ENCODE measurements around the gene ITGAD.
A peak's percentile ranks its signal among the peaks of the same experiment; 100 is the strongest.

DNA sequence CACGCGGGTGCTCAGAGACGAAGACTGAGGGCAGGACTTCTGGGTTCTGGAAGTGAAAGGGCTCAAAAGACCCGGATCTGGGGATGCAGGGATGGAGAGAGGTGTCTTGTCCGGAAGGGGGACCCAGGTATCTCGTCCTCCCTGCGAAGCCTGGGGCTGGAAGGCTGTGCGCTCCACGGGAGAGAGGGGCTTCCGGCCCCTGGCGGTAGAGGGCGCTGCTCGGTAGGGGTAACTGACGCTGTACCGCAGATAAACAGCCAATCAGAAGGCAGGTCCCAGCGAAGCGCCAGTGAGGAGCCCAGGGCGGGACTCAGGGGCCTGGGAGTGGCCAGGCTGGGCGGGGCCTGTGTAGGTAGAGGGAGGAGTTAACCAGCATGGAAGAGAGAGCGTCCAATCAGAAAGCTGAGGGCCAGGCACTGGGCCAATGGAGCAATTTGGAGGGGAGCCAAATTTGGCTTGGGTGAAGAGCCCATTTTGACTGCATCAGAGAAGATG is 79.6 kb downstream of the ITGAD start:
- TF ChIP-seq, protein P1, sequence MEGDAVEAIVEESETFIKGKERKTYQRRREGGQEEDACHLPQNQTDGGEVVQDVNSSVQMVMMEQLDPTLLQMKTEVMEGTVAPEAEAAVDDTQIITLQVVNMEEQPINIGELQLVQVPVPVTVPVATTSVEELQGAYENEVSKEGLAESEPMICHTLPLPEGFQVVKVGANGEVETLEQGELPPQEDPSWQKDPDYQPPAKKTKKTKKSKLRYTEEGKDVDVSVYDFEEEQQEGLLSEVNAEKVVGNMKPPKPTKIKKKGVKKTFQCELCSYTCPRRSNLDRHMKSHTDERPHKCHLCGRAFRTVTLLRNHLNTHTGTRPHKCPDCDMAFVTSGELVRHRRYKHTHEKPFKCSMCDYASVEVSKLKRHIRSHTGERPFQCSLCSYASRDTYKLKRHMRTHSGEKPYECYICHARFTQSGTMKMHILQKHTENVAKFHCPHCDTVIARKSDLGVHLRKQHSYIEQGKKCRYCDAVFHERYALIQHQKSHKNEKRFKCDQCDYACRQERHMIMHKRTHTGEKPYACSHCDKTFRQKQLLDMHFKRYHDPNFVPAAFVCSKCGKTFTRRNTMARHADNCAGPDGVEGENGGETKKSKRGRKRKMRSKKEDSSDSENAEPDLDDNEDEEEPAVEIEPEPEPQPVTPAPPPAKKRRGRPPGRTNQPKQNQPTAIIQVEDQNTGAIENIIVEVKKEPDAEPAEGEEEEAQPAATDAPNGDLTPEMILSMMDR (IDR thresholded peaks at IDR 0.05) = peak in 6 of 7 experiments; percentile 32 to 66 (median 50)
- no peak for TF ChIP-seq POLR2A (IDR thresholded peaks at IDR 0.05)

All from body of pancreas (tissue), 4 donors.